HCT116 (cell line): ENCODE results near the gene CLRN1. TPM values are rescaled to one million over a fixed set of nuclear protein-coding genes. Genes with fewer than 3 reads are reported as not detected.

ENCODE experiments used
- ATAC-seq: fragments of 200-7000 bp; cut with Tn5 transposase; 2 replicates; pipeline ENCODE4 v1.9.1; 2020; ENCODE audit warnings: mild to moderate bottlenecking, moderate library complexity
- BruUV-seq: library from RNA; stranded (reverse); fragments of 400-500 nt; replicated peaks from 2 replicates; lab custom pipeline; 2021; lab: Mats Ljungman, UMichigan
- CTCF ChIA-PET: fragments of 300-600 bp; sonication (Branson Sonifier 250); formaldehyde crosslinking; loops from one replicate; lab custom pipeline; 2021; ENCODE audit warnings: antibody characterized with exemption; lab: Charles Lee
- POLR2A ChIA-PET: fragments of 300-600, 350-600 bp; sonication (Branson Sonifier 250); formaldehyde crosslinking; loops from one replicate; lab custom pipeline; 2021; ENCODE audit warnings: antibody characterized with exemption; lab: Charles Lee
- RAD21 ChIA-PET, 2 experiments: fragments of 300-600 bp; sonication (Branson Sonifier 250); formaldehyde crosslinking; loops; one replicate each; lab custom pipeline; 2023; ENCODE audit warnings: low total read pairs in 2 of 2; ENCODE audit not compliant: uncharacterized antibody in 2 of 2, unreplicated experiment in 2 of 2, low non-redundant PET in 1 of 2; lab: Charles Lee
- DNase-seq: peaks from one replicate; pipeline ENCODE4 v3.0.0-alpha.2; 2010; ENCODE audit warnings: low read depth, low spot score
- H2AFZ ChIP-seq: fragments of 200-600 bp; shearing (Covaris generic), sonication (generic); 2 replicates; pipeline ENCODE4 v1.6.1; 2017; ENCODE audit warnings: low read depth, mixed run types, mixed read lengths, antibody characterized with exemption, low read length; ENCODE audit not compliant: poor library complexity, severe bottlenecking
- H3K27ac ChIP-seq: 2 replicates; pipeline ENCODE4 v1.5.1; 2012; ENCODE audit warnings: low read depth, low read length
- H3K27me3 ChIP-seq: fragments of 200-600 bp; sonication (generic); 2 replicates; pipeline ENCODE4 v1.6.1; 2016; ENCODE audit warnings: mixed run types, low read length, mixed read lengths; ENCODE audit not compliant: insufficient read depth
- H3K36me3 ChIP-seq, 2 experiments: fragments of 200-500 bp in 1 of 2; fragments of 200-600 bp in 1 of 2; sonication (Bioruptor generic) in 1 of 2; sonication (generic) in 1 of 2; 2 replicates each; pipeline versions ENCODE4 v1.5.1 to v1.6.1; 2014 to 2016; ENCODE audit warnings: low read length in 2 of 2, inconsistent platforms in 1 of 2, mixed read lengths in 1 of 2, mixed run types in 1 of 2; ENCODE audit not compliant: insufficient read depth in 2 of 2, control insufficient read depth in 1 of 2
- H3K4me1 ChIP-seq, 2 experiments: fragments of 200-600 bp in 1 of 2; sonication (generic) in 1 of 2; 2 replicates each; pipeline versions ENCODE4 v1.5.1 to v1.6.1; 2012 to 2017; ENCODE audit warnings: low read length in 2 of 2, inconsistent platforms in 1 of 2, mild to moderate bottlenecking in 1 of 2, mixed read lengths in 1 of 2, mixed run types in 1 of 2, moderate library complexity in 1 of 2; ENCODE audit not compliant: insufficient read depth in 2 of 2, control insufficient read depth in 1 of 2
- H3K4me2 ChIP-seq: fragments of 200-600 bp; sonication (generic); 2 replicates; pipeline ENCODE4 v1.6.1; 2017; ENCODE audit warnings: mixed run types, low read length, mixed read lengths
- H3K4me3 ChIP-seq, 2 experiments: fragments of 200-600 bp in 1 of 2; sonication (generic) in 1 of 2; replicated peaks in 1 of 2; 2 replicates each; pipeline ENCODE4 v1.5.1; 2011 to 2016; ENCODE audit warnings: low read length in 2 of 2, control low read depth in 1 of 2, low read depth in 1 of 2, mild to moderate bottlenecking in 1 of 2, mixed read lengths in 1 of 2, mixed run types in 1 of 2
- H3K79me2 ChIP-seq: fragments of 200-600 bp; sonication (generic); 2 replicates; pipeline ENCODE4 v1.6.1; 2017; ENCODE audit warnings: mild to moderate bottlenecking, mixed run types, low read length, moderate library complexity, mixed read lengths; ENCODE audit not compliant: insufficient read depth
- H3K9ac ChIP-seq: fragments of 200-600 bp; sonication (generic); 2 replicates; pipeline ENCODE4 v1.6.1; 2016; ENCODE audit warnings: low read length, mixed read lengths
- H3K9me2 ChIP-seq: fragments of 200-600 bp; sonication (generic), shearing (Covaris generic); 2 replicates; pipeline ENCODE4 v1.6.1; 2017; ENCODE audit warnings: mixed run types, mild to moderate bottlenecking, moderate library complexity; ENCODE audit not compliant: insufficient read depth
- H3K9me3 ChIP-seq, 2 experiments: fragments of 200-500 bp in 1 of 2; fragments of 200-600 bp in 1 of 2; sonication (Bioruptor generic) in 1 of 2; sonication (generic) in 1 of 2; 2 replicates each; pipeline ENCODE4 v1.6.1; 2014 to 2017; ENCODE audit warnings: low read length in 2 of 2, mixed read lengths in 2 of 2, inconsistent platforms in 1 of 2, low read depth in 1 of 2, mild to moderate bottlenecking in 1 of 2, mixed run types in 1 of 2, moderate library complexity in 1 of 2; ENCODE audit not compliant: control insufficient read depth in 1 of 2, insufficient read depth in 1 of 2
- H4K20me1 ChIP-seq: fragments of 200-600 bp; sonication (generic), shearing (Covaris generic); 2 replicates; pipeline ENCODE4 v1.6.1; 2017; ENCODE audit warnings: mixed run types, mild to moderate bottlenecking, moderate library complexity; ENCODE audit not compliant: insufficient read depth
- CBX3 ChIP-seq: IDR thresholded peaks from 2 replicates; pipeline ENCODE4 v1.6.1; 2012; ENCODE audit warnings: low read depth
- CEBPB ChIP-seq: IDR thresholded peaks from 2 replicates; pipeline ENCODE4 v1.6.1; 2012; ENCODE audit warnings: low read depth
- EGR1 ChIP-seq: IDR thresholded peaks from 2 replicates; pipeline ENCODE4 v1.6.1; 2012; ENCODE audit warnings: low read depth
- EZH2 ChIP-seq: fragments of 200-600 bp; sonication (generic); IDR thresholded peaks from 2 replicates; pipeline ENCODE4 v1.6.1; 2017; ENCODE audit warnings: antibody characterized with exemption, mixed run types
- FOSL1 ChIP-seq: IDR thresholded peaks from 2 replicates; pipeline ENCODE4 v1.6.1; 2012; ENCODE audit warnings: low read depth
- POLR2AphosphoS5 ChIP-seq: IDR thresholded peaks from 2 replicates; pipeline ENCODE4 v1.6.1; 2011; ENCODE audit warnings: mild to moderate bottlenecking, low read depth, low read length, moderate library complexity
- RAD21 ChIP-seq: IDR thresholded peaks from 2 replicates; pipeline ENCODE4 v1.6.1; 2012; ENCODE audit warnings: low read depth, mild to moderate bottlenecking
- REST ChIP-seq: IDR thresholded peaks from 2 replicates; pipeline ENCODE4 v1.6.1; 2012; ENCODE audit warnings: low read depth
- SIN3A ChIP-seq: IDR thresholded peaks from 2 replicates; pipeline ENCODE4 v1.6.1; 2012; ENCODE audit warnings: low read depth
- SP1 ChIP-seq: IDR thresholded peaks from 2 replicates; pipeline ENCODE4 v1.6.1; 2012; ENCODE audit warnings: low read depth
- YY1 ChIP-seq: IDR thresholded peaks from 2 replicates; pipeline ENCODE4 v1.6.1; 2011; ENCODE audit warnings: low read length, low read depth, moderate library complexity, mild to moderate bottlenecking; ENCODE audit not compliant: insufficient replicate concordance; ENCODE audit errors: extremely low read depth
- ZFX ChIP-seq: fragments of 450-650 bp; IDR thresholded peaks from 2 replicates; pipeline ENCODE4 v1.6.1; 2017
- intact Hi-C: fragments of 100-400 bp; cut with micrococcal nuclease; formaldehyde crosslinking; loops from 2 replicates; pipeline ENCODE4 v1.10.0; 2022
- total RNA-seq: library from RNA; stranded (reverse); gene quantifications from one replicate; pipeline ENCODE4 v1.2.1, GENCODE V29; 2021; ENCODE audit not compliant: unreplicated experiment

Gene CLRN1
- total RNA-seq, 1 experiment from 2014 or later = not detected

GRCh38 chr3:150922611-150923010, 49.9 kb downstream of the CLRN1 start (continued):
- no peak for TF ChIP-seq CBX3
- no peak for TF ChIP-seq CEBPB
- TF ChIP-seq SIN3A = no peak

- no TSS peak for BruUV-seq
- Histone ChIP-seq H2AFZ (no peak overlapping the region), H3K9me3 (no peaks in the 10 kb centered on the region), H3K27ac (no peak overlapping the region), H3K27me3 (peaks cover 20% of the 10 kb centered on the region; the same call in 1 of the 2 replicates), H3K9me2 (no peaks in the 10 kb centered on the region), H3K79me2 (no peaks in the 10 kb centered on the region), H3K4me1 (peaks cover 0 to 10% of the 10 kb centered on the region in 2 experiments; a peak in 2 of 4 replicates), H3K4me3 (no peak overlapping the region), H3K36me3 (no peaks in the 10 kb centered on the region), H4K20me1 (no peaks in the 10 kb centered on the region), H3K4me2 (no peak overlapping the region), H3K9ac (no peak overlapping the region)
- RAD21 ChIA-PET = no interaction called here
- TF ChIP-seq RAD21 = no peak
- TF ChIP-seq REST = no peak
- TF ChIP-seq SIN3A = no peak
- no peak for TF ChIP-seq ZFX
- TF ChIP-seq YY1 = no peak
- TF ChIP-seq POLR2AphosphoS5 = no peak
- no peak for TF ChIP-seq EGR1
- TF ChIP-seq SP1 = no peak
- no peak for TF ChIP-seq EZH2
- no peak for TF ChIP-seq CEBPB
- TF ChIP-seq FOSL1 = no peak
- POLR2A ChIA-PET = no interaction called here
- intact Hi-C loops = loop anchor here (10.0 kb wide), 1 partner anchor 364 kb away; no protein-coding TSS in a partner anchor
- CTCF ChIA-PET = no interaction called here
- ATAC-seq (no peak), DNase-seq (no peak)
Measured at GRCh38 chr3:150921209-150921608, 51.3 kb downstream of the CLRN1 start.
